OCI-LY3 (cell line): ENCODE measurements around the gene RNF187.

Experiments
- H2AFZ ChIP-seq: fragments of 200-600, 300-600 bp; shearing (Covaris generic); 2 replicates; pipeline ENCODE4 v1.6.0; 2014; ENCODE audit warnings: antibody characterized with exemption, low read depth, low read length
- H3K27ac ChIP-seq: fragments of 200-600, 300-600 bp; sonication (generic); 2 replicates; pipeline ENCODE4 v1.5.1; 2014; ENCODE audit warnings: mild to moderate bottlenecking, low read length, moderate library complexity, mixed read lengths
- H3K27me3 ChIP-seq: fragments of 200-600, 300-600 bp; sonication (generic); 2 replicates; pipeline ENCODE4 v1.6.1; 2014; ENCODE audit warnings: low read depth, low read length, mixed read lengths
- H3K36me3 ChIP-seq: fragments of 200-600, 300-600 bp; sonication (generic); replicated peaks from 2 replicates; pipeline ENCODE3; 2014; ENCODE audit warnings: low read depth, low read length, mixed read lengths
- H3K4me1 ChIP-seq: fragments of 300-600, 200-600 bp; sonication (generic); 2 replicates; pipeline ENCODE4 v1.6.1; 2014; ENCODE audit warnings: low read length, mixed read lengths
- H3K4me2 ChIP-seq: fragments of 200-600, 300-600 bp; sonication (generic); 2 replicates; pipeline ENCODE4 v1.6.1; 2014; ENCODE audit warnings: low read length, mixed read lengths
- H3K4me3 ChIP-seq: fragments of 300-600, 200-600 bp; sonication (generic); 2 replicates; pipeline ENCODE4 v1.5.1; 2014; ENCODE audit warnings: antibody characterized with exemption, mild to moderate bottlenecking, low read length, moderate library complexity
- H3K79me2 ChIP-seq: fragments of 300-600, 200-600 bp; shearing (Covaris generic); 2 replicates; pipeline ENCODE4 v1.6.1; 2014; ENCODE audit warnings: mild to moderate bottlenecking, low read length, mixed read lengths
- H3K9ac ChIP-seq: fragments of 300-600, 200-600 bp; shearing (Covaris generic); 2 replicates; pipeline ENCODE4 v1.6.0; 2014; ENCODE audit warnings: mild to moderate bottlenecking, low read length, moderate library complexity
- H3K9me3 ChIP-seq: fragments of 200-600, 300-600 bp; shearing (Covaris generic); 2 replicates; pipeline ENCODE4 v1.6.1; 2014; ENCODE audit warnings: low read length, mixed read lengths; ENCODE audit not compliant: insufficient read depth
- H4K20me1 ChIP-seq: fragments of 200-600, 300-600 bp; sonication (generic); 2 replicates; pipeline ENCODE4 v1.6.1; 2016; ENCODE audit warnings: low read length, mixed read lengths; ENCODE audit not compliant: insufficient read depth
- CTCF ChIP-seq: fragments of 200-600, 300-600 bp; sonication (generic); IDR thresholded peaks from 2 replicates; pipeline ENCODE4 v1.5.1; 2014; ENCODE audit warnings: antibody characterized with exemption, low read length, low read depth
- EZH2phosphoT487 ChIP-seq: fragments of 200-600 bp; shearing (Covaris generic); IDR thresholded peaks from 2 replicates; pipeline ENCODE4 v1.6.1; 2018; ENCODE audit warnings: antibody characterized with exemption, mixed run types, low read depth

Gene RNF187

DNA sequence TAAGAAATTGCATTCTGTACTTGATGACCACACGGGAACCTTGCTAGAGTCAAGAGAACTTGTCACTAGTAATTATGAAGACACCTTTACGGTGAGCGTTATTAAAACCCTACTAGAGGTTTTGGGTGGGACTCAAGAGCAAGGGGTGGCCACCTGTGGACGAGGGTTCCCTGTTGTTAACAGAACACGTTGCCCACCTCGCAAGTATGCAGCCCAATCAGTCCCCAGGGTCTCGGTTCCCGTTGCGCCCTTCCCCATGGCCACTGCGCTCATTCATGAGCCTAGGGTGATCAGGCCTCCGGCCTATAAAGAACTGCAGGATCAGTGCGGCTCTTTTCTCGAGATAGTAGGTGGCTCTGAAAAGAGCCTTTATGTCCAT lies 30.2 kb upstream of the RNF187 start:
- Histone ChIP-seq H3K27me3 (peaks cover 6% of the 10 kb centered on the region), H3K27ac (no peak overlapping the region), H3K79me2 (no peaks in the 10 kb centered on the region), H4K20me1 (no peaks in the 10 kb centered on the region), H3K4me3 (no peak overlapping the region), H3K4me1 (no peaks in the 10 kb centered on the region), H3K4me2 (no peak overlapping the region), H3K9ac (no peak overlapping the region), H3K36me3 (no peaks in the 10 kb centered on the region), H3K9me3 (no peaks in the 10 kb centered on the region), H2AFZ (no peak overlapping the region)
- TF ChIP-seq EZH2phosphoT487, result no peak
- no peak for TF ChIP-seq CTCF

DNA sequence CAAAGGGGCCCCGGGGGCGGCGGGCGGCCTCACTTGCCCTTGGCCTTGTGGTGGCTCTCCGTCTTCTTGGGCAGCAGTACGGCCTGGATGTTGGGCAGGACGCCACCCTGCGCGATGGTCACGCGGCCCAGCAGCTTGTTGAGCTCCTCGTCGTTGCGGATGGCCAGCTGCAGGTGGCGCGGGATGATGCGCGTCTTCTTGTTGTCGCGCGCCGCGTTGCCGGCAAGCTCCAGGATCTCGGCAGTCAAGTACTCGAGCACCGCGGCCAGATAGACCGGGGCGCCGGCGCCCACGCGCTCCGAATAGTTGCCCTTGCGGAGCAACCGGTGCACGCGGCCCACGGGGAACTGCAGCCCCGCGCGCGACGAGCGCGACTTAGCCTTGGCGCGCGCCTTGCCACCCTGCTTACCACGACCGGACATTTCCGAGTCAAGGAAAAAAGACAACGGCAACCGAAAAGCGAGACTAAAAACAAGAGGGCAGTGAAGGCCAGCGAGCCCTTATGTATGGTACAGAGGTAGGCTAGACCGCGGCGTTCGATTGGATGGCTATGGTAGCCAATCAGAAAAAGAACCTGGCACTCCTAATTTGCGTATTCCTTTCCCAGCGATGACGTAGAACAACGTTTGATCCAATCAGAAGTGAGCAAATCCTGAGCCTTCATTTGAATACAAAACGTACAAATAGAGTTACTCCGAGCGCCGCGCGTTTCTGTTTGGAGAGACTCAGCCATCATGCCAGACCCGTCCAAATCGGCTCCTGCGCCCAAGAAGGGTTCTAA lies 29.6 kb upstream of the RNF187 start:
- TF ChIP-seq EZH2phosphoT487 (no peak), CTCF (no peak)
- Histone ChIP-seq H3K9me3 (no peaks in the 10 kb centered on the region), H3K4me3 (no peak overlapping the region), H3K27ac (no peak overlapping the region), H3K9ac (no peak overlapping the region), H3K36me3 (no peaks in the 10 kb centered on the region), H3K79me2 (no peaks in the 10 kb centered on the region), H3K4me1 (no peaks in the 10 kb centered on the region), H2AFZ (no peak overlapping the region), H4K20me1 (no peaks in the 10 kb centered on the region), H3K4me2 (no peak overlapping the region), H3K27me3 (peaks cover 6% of the 10 kb centered on the region)

GRCh38 chr1:228459091-228459993 lies 27.8 kb upstream of the RNF187 start:
- H3K4me2 ChIP-seq, result no peak overlapping the region

More at GRCh38 chr1:228459091-228459993, 27.8 kb upstream of the RNF187 start:
- Histone ChIP-seq H3K27me3 (peaks cover 6% of the 10 kb centered on the region), H3K79me2 (no peaks in the 10 kb centered on the region), H3K27ac (no peak overlapping the region), H3K9ac (no peak overlapping the region), H2AFZ (no peak overlapping the region), H4K20me1 (no peaks in the 10 kb centered on the region), H3K9me3 (no peaks in the 10 kb centered on the region), H3K4me1 (no peaks in the 10 kb centered on the region), H3K4me3 (no peak overlapping the region), H3K36me3 (no peaks in the 10 kb centered on the region)
- TF ChIP-seq CTCF, result no peak
- TF ChIP-seq EZH2phosphoT487, result no peak
